ENCODE data around the gene DSE. TPM values are rescaled to one million over a fixed set of nuclear protein-coding genes. Genes with fewer than 3 reads are reported as not detected.

The DSE gene
- total and polyA plus RNA-seq, 5 donors = 6.9 to 34.3 (median 24.6) TPM

DNA sequence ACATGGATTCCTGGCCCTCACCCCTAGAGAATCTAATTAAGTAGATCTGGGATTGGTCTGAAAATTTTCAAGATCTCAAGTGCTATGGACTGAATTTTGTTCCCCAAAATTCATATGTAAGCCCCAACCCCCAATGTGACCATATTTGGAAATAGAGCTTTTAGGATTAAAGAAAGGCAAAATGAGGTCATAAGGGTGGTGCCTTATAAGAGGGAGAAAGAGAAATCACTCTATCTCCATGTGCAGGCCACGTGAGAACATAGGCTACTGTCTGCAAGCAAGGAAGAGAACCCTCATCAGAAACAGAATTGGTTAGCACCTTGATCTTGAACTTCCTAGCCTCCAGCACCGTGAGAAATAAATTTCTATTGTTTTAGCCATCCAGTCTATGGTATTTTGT, 8.5 kb upstream of the DSE start:
- DNase-seq (no peak), ATAC-seq (no peak)
- H3K9me3 ChIP-seq (ENCODE audit: control insufficient read depth, low read length) = no peaks in the 10 kb centered on the region
- H3K4me3 ChIP-seq (ENCODE audit: low read length) = no peak overlapping the region
- WGBS = 43% methylated on average over 2 of the region's 2 CpGs
- intact Hi-C loops (cut with DNase I) = no loop called here
- no peak overlapping the region for H3K27ac ChIP-seq (ENCODE audit: low read length)
- no peaks in the 10 kb centered on the region for H3K27me3 ChIP-seq (ENCODE audit: control insufficient read depth, insufficient read depth)
- H3K4me1 ChIP-seq (ENCODE audit: control insufficient read depth, insufficient read depth, low read length) = no peaks in the 10 kb centered on the region

DNA sequence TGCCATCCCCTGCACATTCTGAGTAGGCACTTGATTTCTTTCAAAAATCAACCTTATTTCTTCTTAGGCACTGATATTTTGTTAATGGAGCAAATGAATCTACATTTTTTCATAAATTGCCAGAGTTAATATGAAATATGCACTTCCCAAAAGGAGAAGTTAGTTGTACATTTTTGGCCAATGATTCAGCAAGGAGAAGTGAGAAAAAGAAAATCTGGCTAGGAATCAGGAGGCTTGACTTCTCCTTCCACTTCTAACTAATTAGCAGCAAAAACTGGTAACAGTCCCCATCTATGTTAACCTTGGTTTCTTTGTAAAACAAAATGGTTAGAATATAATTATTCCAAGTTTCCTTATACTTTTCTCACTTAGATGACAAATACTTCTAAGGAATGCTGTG, 7.0 kb upstream of the DSE start:
- no peak for ATAC-seq
- intact Hi-C loops (cut with DNase I) = no loop called here
- H3K27ac ChIP-seq (ENCODE audit: low read length) = no peak overlapping the region

DNA sequence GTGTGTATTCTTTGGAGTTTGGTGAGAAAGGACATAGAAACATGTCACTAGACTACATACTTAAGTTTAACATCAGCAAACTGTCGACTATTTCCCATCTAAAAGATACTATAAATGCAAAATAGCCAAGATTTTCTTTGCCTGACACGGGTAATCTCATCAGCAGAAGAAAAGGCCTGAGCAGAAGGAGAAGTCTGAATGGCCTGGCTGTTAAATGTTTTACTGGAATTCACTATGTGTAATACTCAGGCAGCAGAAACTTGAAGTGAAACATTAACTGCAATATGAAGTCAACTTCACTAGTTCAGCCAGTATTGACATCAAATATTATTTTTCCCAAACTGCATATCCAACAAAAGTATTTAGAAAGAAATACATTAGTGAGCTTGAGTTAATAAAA, 6.4 kb upstream of the DSE start:
- Histone ChIP-seq H3K27ac (ENCODE audit: low read length) (no peak overlapping the region), H3K9me3 (ENCODE audit: control insufficient read depth, low read length) (no peaks in the 10 kb centered on the region), H3K4me3 (ENCODE audit: low read length) (no peak overlapping the region), H3K27me3 (ENCODE audit: control insufficient read depth, insufficient read depth) (no peaks in the 10 kb centered on the region), H3K4me1 (ENCODE audit: control insufficient read depth, insufficient read depth, low read length) (no peaks in the 10 kb centered on the region)
- no peak for DNase-seq
- ATAC-seq = no peak
- intact Hi-C loops (cut with DNase I) = no loop called here
- WGBS = 50% methylated on average over 2 of the region's 2 CpGs

More for the DNA sequence above, 7.0 kb upstream of the DSE start:
- Histone ChIP-seq H3K9me3 (ENCODE audit: control insufficient read depth, low read length) (no peaks in the 10 kb centered on the region), H3K4me1 (ENCODE audit: control insufficient read depth, insufficient read depth, low read length) (no peaks in the 10 kb centered on the region), H3K4me3 (ENCODE audit: low read length) (no peak overlapping the region), H3K27me3 (ENCODE audit: control insufficient read depth, insufficient read depth) (no peaks in the 10 kb centered on the region)
- no peak for DNase-seq

DNA sequence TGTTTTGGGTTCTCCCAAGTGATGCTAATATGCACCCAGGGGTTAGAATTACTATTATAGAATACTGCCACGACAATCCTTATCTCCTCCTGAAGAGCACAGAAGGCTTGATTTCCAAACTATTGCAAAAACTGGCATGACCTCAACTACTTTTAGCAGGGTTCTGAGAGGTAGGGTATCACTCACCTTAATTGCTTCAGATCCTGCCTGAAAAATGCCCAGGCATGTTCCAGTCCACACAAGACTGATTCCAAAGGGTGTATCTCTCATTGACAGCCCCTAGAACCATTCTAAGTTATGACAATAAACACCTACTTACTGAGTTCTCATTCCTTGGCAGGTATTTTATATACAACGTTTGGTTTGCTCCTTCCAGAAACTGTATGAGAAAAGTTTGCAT, 5.0 kb upstream of the DSE start:
- 65% methylated on average over 2 of the region's 2 CpGs for WGBS
- Histone ChIP-seq H3K9me3 (ENCODE audit: control insufficient read depth, low read length) (no peaks in the 10 kb centered on the region), H3K4me3 (ENCODE audit: low read length) (no peak overlapping the region), H3K27me3 (ENCODE audit: control insufficient read depth, insufficient read depth) (no peaks in the 10 kb centered on the region), H3K4me1 (ENCODE audit: control insufficient read depth, insufficient read depth, low read length) (no peaks in the 10 kb centered on the region), H3K27ac (ENCODE audit: low read length) (no peak overlapping the region)
- DNase-seq (no peak), ATAC-seq (no peak)
- intact Hi-C loops (cut with DNase I) = no loop called here

DNA sequence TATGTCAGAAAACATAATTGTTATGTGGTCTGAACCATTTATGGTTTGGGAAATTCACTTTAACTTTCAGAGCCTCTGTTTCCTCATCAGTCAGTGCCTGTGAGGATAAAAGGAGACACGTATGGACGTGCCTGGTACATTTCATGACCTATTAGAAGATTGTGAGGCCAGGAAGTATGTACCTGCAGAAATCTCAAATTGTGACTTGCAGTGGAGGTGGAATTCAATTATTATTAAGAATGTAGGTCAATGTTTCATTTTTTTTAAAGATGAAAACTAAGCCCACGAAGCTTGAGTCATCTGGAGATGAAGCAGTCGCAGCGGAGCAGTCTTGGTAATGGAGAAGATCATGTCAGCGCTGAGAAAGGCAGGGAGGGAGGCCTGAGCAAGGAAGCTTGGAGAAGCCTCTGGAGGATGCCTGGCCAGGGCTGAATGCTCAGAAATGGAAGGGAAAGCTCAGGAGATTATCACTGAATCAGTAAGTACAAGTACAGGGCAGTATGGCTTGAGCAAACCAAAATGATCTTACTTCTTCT, 3.9 kb upstream of the DSE start:
- no peak for ATAC-seq
- Histone ChIP-seq H3K27ac (ENCODE audit: low read length) (no peak overlapping the region), H3K9me3 (ENCODE audit: control insufficient read depth, low read length) (no peaks in the 10 kb centered on the region), H3K4me1 (ENCODE audit: control insufficient read depth, insufficient read depth, low read length) (no peaks in the 10 kb centered on the region), H3K4me3 (ENCODE audit: low read length) (no peak overlapping the region), H3K27me3 (ENCODE audit: control insufficient read depth, insufficient read depth) (no peaks in the 10 kb centered on the region)
- 92% methylated on average over 6 of the region's 6 CpGs for WGBS
- intact Hi-C loops (cut with DNase I) = no loop called here
- no peak for DNase-seq

DNA sequence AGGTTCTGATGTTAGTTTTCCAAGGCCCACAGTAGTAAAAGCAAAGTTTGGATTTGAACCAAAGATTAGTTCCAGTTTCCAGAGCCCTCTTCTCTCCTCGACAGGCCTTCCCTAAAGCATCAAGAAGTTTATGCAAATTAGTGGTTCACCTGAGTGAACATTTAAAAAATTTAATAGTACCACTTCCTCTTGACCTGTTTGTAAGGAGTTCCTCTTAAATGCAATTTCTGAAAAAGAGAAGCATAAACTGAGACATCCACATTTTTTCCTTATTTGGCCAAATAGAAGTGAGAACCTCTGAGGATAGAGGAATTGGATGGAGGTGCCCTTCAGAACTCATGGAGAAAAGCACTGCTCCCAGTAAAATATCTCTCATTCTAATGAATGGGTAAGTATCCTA, 1.2 kb upstream of the DSE start:
- 60% methylated on average over 1 of the region's 1 CpG for WGBS
- ATAC-seq (no peak), DNase-seq (no peak)
- no peaks in the 10 kb centered on the region for H3K4me1 ChIP-seq (ENCODE audit: control insufficient read depth, insufficient read depth, low read length)
- no peak overlapping the region for H3K4me3 ChIP-seq (ENCODE audit: low read length)
- no peaks in the 10 kb centered on the region for H3K27me3 ChIP-seq (ENCODE audit: control insufficient read depth, insufficient read depth)
- intact Hi-C loops (cut with DNase I) = no loop called here
- no peaks in the 10 kb centered on the region for H3K9me3 ChIP-seq (ENCODE audit: control insufficient read depth, low read length)
- H3K27ac ChIP-seq (ENCODE audit: low read length) = no peak overlapping the region

DNA sequence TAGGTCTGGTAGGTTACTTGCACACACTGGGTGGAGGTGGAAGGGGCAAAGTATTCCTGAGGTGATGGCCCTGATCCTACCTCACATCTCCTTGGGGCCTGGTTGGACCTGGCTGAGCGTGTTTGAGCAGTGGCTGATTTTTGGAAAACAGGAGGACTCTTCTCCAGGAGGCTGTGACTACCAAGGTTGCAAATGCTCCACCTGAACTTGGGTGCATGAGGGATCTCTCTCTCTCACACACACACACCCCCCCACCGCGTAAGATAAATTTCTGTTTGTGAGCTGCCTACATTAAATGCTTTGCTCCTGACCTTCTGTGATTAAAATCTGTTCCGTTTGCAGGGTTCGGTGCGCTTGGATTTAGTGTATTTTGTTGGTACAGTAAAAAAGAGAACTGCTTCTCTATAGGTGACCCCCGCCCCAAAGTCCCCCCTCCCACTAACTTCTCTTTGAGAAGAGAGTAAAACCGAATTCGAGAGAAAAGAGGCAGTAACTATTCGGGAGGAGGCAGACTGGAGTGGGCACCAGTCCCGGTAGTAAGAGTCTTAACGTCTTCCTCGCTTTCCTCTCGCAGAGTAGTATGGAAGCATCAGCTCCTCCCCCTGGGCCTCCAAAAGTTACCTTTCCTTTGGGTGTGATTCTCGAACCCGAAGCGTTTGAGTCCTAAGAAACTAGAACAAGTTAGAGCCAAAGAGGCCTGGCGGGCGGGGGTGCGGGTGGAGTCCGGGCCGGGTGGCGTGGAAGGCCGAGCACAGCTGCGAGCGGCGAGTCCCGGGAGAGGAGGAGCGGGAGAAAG, 585 bp upstream of the DSE start:
- intact Hi-C loops (cut with DNase I) = loop anchor here in 1 of 4 donors (5.0 kb wide), 1 partner anchor 67 kb away; no protein-coding TSS in a partner anchor
- ATAC-seq (peak; percentile 35 to 47), DNase-seq (no peak)
- H3K27ac ChIP-seq (ENCODE audit: low read length) = peak overlapping the region; percentile 79
- no peaks in the 10 kb centered on the region for H3K9me3 ChIP-seq (ENCODE audit: control insufficient read depth, low read length)
- H3K4me3 ChIP-seq (ENCODE audit: low read length) = peak overlapping the region; percentile 74
- 6% methylated on average over 29 of the region's 29 CpGs for WGBS
- H3K4me1 ChIP-seq (ENCODE audit: control insufficient read depth, insufficient read depth, low read length) = no peaks in the 10 kb centered on the region
- H3K27me3 ChIP-seq (ENCODE audit: control insufficient read depth, insufficient read depth) = no peaks in the 10 kb centered on the region

DNA sequence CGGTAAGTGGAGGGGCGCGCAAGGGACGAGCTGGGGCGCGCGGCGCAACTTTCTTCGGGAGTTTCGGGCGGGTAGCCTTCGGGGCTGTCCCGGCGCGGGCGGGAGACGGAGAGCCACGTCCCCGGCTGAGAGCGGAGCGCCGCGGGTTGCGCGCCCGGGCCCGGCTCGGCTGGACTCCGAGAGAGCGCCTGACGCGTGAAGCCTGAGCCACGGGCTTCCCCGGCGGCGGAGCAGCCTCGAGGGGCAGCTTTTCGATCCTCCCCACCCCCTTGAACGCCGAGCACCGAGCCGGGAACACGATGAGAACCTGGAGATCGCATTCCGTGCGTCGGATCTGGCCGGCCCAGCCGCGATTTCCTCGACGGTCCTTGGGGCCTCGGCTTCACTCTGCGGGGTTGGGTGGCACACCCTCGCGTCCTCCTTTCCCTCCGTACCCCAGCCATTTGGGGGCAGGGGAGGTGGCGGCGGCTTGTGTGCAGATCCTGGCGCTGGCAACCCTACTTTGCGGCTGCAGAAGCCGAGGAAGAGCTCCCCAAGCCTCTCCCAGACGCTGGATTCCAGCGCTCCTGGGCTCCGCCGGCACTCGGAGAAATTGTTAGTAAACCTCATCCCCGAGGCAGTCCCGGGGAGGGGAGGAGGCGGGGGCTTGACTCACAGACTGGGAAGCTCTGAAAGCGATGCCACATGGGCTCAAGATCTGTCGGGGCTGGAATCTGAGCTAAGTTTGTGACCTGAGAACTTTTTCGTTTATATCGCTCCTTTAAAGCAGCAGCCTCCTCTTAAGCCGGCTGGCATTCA, 572 bp downstream of the DSE start:
- H3K27ac ChIP-seq (ENCODE audit: low read length) = peak overlapping the region; percentile 59
- WGBS = under 1% methylated on average over 75 of the region's 75 CpGs
- peaks cover 1% of the 10 kb centered on the region for H3K4me1 ChIP-seq (ENCODE audit: control insufficient read depth, insufficient read depth, low read length)
- peak overlapping the region; percentile 74 for H3K4me3 ChIP-seq (ENCODE audit: low read length)
- ATAC-seq = peak; percentile 81 to 89
- H3K9me3 ChIP-seq (ENCODE audit: control insufficient read depth, low read length) = no peaks in the 10 kb centered on the region
- intact Hi-C loops (cut with DNase I) = loop anchor here in 1 of 4 donors (5.0 kb wide), 1 partner anchor 66 kb away; no protein-coding TSS in a partner anchor
- DNase-seq = peak; percentile 83 to 91 (median 87)
- H3K27me3 ChIP-seq (ENCODE audit: control insufficient read depth, insufficient read depth) = no peaks in the 10 kb centered on the region

DNA sequence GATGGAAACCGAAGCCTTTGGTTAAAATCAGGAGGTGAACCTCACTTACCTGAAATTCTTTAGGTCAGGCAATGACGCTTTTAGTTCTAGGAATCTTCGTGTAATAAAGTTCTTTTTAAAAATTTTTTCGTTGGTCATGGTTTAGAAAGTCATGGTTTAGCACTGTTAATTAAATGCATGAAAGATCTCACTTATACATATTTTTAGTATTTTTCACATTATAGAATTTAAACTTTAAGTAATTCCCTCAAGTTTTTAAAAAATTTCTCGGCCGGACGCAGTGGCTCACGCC, 1.1 kb downstream of the DSE start:
- no peaks in the 10 kb centered on the region for H3K27me3 ChIP-seq (ENCODE audit: control insufficient read depth, insufficient read depth)
- H3K9me3 ChIP-seq (ENCODE audit: control insufficient read depth, low read length) = no peaks in the 10 kb centered on the region
- ATAC-seq (no peak), DNase-seq (no peak)
- H3K4me1 ChIP-seq (ENCODE audit: control insufficient read depth, insufficient read depth, low read length) = peaks cover 1% of the 10 kb centered on the region
- intact Hi-C loops (cut with DNase I) = loop anchor here in 1 of 4 donors (5.0 kb wide), 1 partner anchor 65 kb away; no protein-coding TSS in a partner anchor
- H3K27ac ChIP-seq (ENCODE audit: low read length) = peak overlapping the region; percentile 59
- 37% methylated on average over 8 of the region's 8 CpGs for WGBS
- H3K4me3 ChIP-seq (ENCODE audit: low read length) = peak overlapping the region; percentile 74

DNA sequence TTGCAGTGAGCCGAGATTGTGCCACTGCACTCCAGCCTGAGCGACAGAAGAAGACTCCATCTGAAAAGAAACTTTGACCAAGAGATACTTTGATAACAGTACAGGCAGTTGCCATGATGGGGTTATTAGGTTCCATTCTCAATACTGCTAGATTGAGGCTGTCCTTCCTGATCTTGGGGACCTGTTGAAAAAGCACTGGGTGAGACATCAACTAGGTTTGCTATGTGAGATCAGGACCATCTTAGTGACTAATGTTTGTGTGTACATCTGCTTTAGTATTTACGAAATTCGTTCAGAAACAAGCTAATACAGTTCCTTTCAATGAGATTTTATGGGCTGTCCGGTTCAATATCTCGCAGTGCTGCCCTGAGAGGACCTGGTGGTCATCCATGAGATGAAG, 2.6 kb downstream of the DSE start:
- no peaks in the 10 kb centered on the region for H3K27me3 ChIP-seq (ENCODE audit: control insufficient read depth, insufficient read depth)
- H3K27ac ChIP-seq (ENCODE audit: low read length) = no peak overlapping the region
- peaks cover 1% of the 10 kb centered on the region for H3K4me1 ChIP-seq (ENCODE audit: control insufficient read depth, insufficient read depth, low read length)
- no peak for ATAC-seq
- no peak for DNase-seq
- 94% methylated on average over 6 of the region's 6 CpGs for WGBS
- intact Hi-C loops (cut with DNase I) = loop anchor here in 1 of 4 donors (5.0 kb wide), 1 partner anchor 64 kb away; no protein-coding TSS in a partner anchor
- no peak overlapping the region for H3K4me3 ChIP-seq (ENCODE audit: low read length)
- H3K9me3 ChIP-seq (ENCODE audit: control insufficient read depth, low read length) = no peaks in the 10 kb centered on the region

DNA sequence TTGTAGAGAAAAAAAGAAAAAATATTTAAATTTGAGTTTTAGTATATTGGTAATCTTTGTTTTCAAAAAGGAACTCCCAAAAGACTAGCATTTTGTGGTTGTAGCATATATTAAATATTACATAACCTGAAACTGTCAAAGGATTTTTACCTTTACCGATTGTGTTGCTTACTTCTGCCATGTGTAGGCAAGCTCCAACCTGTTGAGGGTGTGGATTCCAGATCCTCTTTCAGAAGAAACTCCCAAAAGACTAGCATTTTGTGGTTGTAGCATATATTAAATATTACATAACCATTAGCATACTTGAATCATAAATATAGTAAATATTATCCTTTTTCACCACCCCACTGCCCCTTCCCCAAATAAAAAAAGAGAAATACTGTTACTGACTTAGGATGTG, 3.2 kb downstream of the DSE start:
- DNase-seq (no peak), ATAC-seq (no peak)
- WGBS = 87% methylated on average over 1 of the region's 1 CpG
- Histone ChIP-seq H3K27ac (ENCODE audit: low read length) (no peak overlapping the region), H3K4me1 (ENCODE audit: control insufficient read depth, insufficient read depth, low read length) (peaks cover 1% of the 10 kb centered on the region), H3K27me3 (ENCODE audit: control insufficient read depth, insufficient read depth) (no peaks in the 10 kb centered on the region), H3K9me3 (ENCODE audit: control insufficient read depth, low read length) (no peaks in the 10 kb centered on the region), H3K4me3 (ENCODE audit: low read length) (no peak overlapping the region)
- intact Hi-C loops (cut with DNase I) = loop anchor here in 1 of 4 donors (5.0 kb wide), 1 partner anchor 63 kb away; no protein-coding TSS in a partner anchor
